Measurements from ENCODE around the gene TBC1D1.
"Not testable (repeated sequence)": the region's sequence is repeated elsewhere in the genome, so short reads cannot be mapped to it uniquely, and the experiment has no call there.

Gene TBC1D1

GRCh38 chr4:37889849-37890800, 759 bp upstream of the TBC1D1 start:
- DNase-seq = no peak

- DNase-seq = peak; percentile 5
Measured at GRCh38 chr4:37891260-37892159, 626 bp downstream of the TBC1D1 start.

DNA sequence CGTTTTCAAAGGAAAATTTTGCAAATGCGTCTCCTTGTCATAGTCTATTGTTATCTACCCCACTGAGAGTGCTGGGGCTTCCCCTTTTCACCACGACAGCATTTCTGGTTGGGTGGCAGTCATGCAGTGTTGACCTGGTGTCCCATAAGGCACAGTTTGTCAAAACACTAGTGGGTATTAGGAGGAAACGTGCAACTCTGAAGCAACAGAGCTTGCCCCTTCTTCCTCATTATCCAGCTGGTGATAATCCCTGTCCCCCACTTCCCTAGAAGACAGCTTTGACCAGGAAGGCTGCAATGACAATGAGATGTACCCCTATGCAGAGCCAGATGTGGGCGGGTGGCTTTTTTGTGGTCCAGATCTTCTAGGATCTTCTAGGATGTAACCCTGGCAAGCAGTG, 1.8 kb downstream of the TBC1D1 start:
- no peak for DNase-seq

DNA sequence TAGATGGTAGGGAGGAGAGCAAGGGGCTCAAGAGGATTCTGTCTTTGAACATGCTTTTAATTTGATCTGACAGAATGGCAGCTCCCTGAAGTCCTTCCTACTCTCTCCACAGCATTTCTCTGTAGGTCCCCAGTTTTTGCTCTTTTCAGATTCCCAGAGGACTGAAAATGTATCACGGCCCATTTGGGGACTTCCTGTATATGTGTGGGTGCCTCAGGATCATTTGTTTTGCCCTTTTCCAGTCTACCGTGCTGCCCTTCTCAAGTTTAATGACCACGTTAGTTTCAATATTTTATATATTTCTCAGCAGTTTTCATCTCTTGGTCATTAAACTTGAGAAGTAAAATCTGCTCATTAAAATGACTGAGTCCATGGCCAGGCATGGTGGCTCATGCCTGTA, 2.3 kb downstream of the TBC1D1 start:
- no peak for DNase-seq

DNA sequence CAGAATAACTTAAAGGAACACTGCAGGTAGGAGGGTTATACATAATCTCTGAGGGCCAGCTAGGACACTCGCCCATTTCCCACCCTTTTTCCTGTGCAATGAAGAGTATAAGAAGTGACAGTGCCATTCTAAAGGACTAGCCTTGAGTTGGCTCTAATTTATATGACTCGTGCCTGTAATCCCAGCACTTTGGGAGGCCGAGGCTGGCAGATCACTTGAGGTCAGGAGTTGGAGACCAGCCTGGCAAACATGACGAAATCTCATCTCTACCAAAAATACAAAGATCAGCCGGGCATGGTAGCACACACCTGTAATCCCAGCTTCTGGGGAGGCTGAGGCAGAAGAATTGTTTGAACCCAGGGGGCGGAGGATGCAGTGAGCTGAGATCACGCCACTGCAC, 4.4 kb downstream of the TBC1D1 start:
- no peak for DNase-seq

- DNase-seq = no peak
Measured at GRCh38 chr4:37896206-37896860, 5.4 kb downstream of the TBC1D1 start.

DNA sequence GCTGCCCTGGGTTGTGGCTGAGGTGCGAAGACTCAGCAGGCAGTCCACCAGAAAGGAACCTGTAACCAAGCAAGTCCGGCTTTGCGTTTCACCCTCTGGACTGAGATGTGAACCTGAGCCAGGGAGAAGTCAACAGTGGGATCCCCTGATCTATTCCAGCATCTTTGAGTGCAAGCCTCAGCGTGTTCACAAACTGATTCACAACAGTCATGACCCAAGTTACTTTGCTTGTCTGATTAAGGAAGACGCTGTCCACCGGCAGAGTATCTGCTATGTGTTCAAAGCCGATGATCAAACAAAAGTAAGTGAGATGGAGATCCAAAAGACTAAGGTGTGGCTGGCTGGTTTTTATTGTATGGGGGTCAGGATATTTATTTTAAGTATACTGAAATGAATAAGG, 11.3 kb downstream of the TBC1D1 start:
- no peak for DNase-seq

DNA sequence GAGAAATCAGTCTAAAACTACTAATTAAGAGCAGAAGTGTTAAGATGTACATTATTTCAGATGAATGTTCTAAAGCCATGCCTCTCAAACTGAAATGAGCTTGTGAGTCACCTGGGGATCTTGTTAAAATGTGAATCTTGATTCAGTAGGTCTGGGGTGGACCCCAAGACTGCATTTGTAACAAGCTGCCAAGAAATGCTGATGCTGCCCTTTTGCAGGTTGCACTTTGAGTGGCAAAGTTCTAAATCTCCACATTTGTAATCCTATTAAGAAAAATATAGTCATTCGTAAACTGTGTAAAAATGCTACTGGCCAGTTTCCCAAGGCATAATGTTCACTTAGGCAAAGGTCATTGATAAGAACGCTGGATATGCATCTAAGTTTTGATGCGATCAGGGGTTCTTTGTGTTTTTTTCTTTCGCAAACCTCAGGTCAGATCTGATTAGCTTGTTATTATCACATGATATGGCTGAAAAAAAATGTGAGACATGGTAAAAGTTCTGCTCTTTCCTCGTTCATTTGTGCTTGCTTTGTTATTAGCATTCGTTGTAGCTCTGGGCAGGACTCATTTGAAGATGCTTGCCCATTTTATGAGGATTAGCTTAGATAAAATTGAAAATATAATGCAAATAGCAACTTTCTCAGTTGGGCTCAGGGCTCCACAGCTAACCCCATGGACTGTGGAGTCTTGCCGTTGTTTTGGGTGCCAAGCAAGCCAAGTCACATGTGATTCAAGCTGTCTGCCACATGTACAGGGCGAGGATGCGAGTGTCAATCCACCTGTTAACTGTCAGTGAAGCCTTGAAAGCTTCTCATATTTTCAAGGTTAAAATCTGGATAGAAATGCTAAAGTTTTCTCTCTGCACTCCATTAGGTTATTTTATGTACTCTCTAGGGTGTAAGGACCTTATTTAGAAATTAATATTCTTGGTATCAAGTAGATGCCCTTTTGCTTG, 12.1 kb downstream of the TBC1D1 start:
- no peak for DNase-seq

GRCh38 chr4:37903901-37904300, 13.0 kb downstream of the TBC1D1 start:
- no peak for DNase-seq

- DNase-seq = no peak
Measured at GRCh38 chr4:37904824-37905223, 13.9 kb downstream of the TBC1D1 start.

GRCh38 chr4:37905533-37906169, 14.8 kb downstream of the TBC1D1 start:
- DNase-seq = no peak

GRCh38 chr4:37908488-37909331, 17.8 kb downstream of the TBC1D1 start:
- peak; percentile 3 for DNase-seq

GRCh38 chr4:37909332-37910090, 18.6 kb downstream of the TBC1D1 start:
- DNase-seq = no peak

DNA sequence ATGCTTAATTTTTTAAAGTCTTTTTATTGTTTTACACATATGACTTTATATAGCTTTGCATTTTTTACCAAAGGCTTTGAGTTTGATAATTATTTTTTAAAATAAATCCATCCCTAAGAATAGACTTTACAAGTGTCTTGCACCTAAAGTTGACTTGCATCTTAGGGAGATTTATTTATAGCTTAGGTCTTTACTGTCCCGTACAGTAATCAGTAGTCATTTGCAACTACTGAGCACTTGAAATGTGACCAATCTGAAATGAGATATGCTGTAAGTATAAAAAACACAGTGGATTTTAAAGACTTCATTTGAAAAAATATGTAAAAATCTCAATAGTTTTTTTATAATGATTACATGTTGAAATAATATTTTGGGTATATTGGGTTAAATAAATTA, 19.2 kb downstream of the TBC1D1 start:
- no peak for DNase-seq

DNA sequence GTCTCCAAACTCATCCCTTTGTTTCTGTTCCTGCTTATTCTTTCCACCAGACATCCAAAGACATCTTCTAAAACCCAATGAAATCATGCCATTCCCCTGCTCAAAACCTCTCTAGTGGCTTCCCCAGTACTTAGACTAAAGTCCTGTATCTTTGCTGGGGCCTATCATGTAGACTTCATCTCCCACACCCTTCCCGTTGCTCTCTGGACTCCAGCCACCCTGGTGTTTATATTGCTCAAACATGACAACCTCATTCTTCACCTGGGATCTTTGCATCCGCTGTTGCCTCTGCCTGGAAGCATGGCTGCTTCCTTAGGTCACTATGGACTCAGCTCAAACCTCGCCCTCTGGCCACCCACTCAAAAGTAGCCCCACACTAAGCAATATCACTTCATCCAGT, 23.7 kb downstream of the TBC1D1 start:
- DNase-seq = no peak

DNA sequence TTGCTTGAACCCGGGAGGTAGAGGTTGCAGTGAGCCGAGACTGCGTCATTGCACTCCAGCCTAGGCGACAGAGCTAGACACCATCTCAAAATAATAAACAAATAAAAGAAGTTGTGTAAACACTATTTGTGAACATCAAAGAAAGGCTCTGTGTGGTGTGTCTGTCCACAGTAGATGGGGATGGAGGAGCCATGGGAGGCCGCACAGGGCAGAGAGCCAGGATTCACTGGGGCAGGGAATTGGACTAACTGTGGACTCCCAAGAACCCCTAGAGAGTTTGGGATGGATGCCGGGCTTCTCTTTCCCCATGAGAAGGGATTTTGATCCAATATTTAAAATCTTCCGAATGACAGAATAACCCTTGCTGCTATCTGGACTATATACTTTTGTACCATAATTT, 26.5 kb downstream of the TBC1D1 start:
- no peak for DNase-seq

DNA sequence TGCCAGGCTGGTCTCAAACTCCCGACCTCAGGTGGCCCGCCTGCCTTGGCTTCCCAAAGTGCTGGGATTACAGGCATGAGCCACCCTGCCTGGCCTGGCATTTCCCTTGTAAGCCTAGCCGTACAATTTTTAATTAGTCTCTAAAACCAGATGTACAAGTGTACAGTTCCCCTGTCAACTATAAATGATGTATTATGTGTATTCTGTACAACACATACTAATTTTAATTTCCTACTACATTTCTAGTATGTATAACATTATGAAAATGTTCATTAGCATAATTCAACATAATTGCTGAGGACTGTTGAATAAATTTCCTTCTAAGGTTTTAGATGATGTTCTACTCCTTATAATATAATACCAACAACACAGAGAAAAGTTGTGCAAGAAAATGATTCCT, 27.8 kb downstream of the TBC1D1 start:
- no peak for DNase-seq

DNA sequence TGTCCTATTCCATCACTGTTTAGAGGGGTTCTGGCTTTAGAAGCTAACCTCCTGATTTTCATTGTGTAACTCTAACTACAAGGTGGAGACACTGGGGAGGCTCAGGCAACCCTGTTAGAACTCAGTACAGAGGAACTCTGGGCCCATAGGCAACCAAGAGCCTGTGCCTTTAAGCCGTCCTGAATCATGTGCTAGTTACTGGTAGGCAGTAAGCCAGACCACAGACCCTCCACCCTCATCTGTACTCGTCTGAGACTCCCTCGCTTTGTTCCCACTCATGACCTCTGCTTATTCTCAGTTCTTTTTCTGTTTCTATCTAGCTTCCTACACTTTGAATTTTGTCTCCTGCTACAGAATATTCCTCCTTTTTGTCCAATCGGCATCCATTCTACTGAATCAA, 31.4 kb downstream of the TBC1D1 start:
- DNase-seq = peak; percentile 72

DNA sequence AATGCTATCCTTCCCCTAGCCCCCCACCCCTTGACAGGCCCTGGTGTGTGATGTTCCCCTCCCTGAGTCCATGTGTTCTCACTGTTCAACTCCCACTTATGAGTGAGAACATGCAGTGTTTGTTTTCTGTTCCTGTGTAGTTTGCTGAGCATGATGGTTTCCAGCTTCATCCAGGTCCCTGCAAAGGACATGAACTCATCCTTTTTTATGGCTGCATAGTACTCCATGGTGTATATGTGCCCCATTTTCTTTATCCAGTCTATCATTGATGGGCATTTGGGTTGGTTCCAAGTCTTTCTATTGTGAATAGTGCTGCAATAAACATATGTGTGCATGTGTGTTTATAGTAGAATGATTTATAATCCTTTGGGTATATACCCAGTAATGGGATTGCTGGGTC, 32.2 kb downstream of the TBC1D1 start:
- not testable (repeated sequence) for DNase-seq

- DNase-seq = no peak
Measured at GRCh38 chr4:37924946-37925345, 34.1 kb downstream of the TBC1D1 start.
